Tibial nerve (tissue), 4 donors: Measurements from ENCODE around the gene LYPD8. TPM values are rescaled to one million over a fixed set of nuclear protein-coding genes. Genes with fewer than 3 reads are reported as not detected.

Source experiments
- DNase-seq, 2 donors: peaks; one replicate each; pipeline ENCODE4 v3.0.0-alpha.2; 2019; ENCODE audit warnings: low spot score in 2 of 2
- H3K27ac ChIP-seq, 4 donors: fragments of 200-600 bp; sonication (generic) in 3 of 4; one replicate each; pipeline ENCODE4 v1.5.1; 2017 to 2019; ENCODE audit warnings: mild to moderate bottlenecking in 1 of 4
- H3K27me3 ChIP-seq, 2 donors: fragments of 200-600 bp; sonication (generic) in 1 of 2; one replicate each; pipeline versions ENCODE4 v1.5.1 to v1.6.0; 2017 to 2019
- H3K36me3 ChIP-seq, 3 donors: fragments of 200-600 bp; sonication (generic); one replicate each; pipeline ENCODE4 v1.5.1; 2018 to 2019
- H3K4me1 ChIP-seq, 4 donors: fragments of 200-600 bp; sonication (generic) in 3 of 4; one replicate each; pipeline ENCODE4 v1.5.1; 2017 to 2019
- H3K4me3 ChIP-seq, 4 donors: fragments of 200-600 bp; sonication (generic) in 3 of 4; one replicate each; pipeline ENCODE4 v1.5.1; 2017 to 2019; ENCODE audit warnings: mild to moderate bottlenecking in 1 of 4, moderate library complexity in 1 of 4
- H3K9me3 ChIP-seq, 4 donors: fragments of 200-600 bp; sonication (generic) in 3 of 4; one replicate each; pipeline ENCODE4 v1.5.1; 2017 to 2019
- EP300 ChIP-seq, 2 donors: sonication (generic); formaldehyde crosslinking; IDR thresholded peaks; one replicate each; pipeline ENCODE4 v1.6.1; 2017; ENCODE audit warnings: antibody characterized with exemption in 2 of 2, mild to moderate bottlenecking in 1 of 2
- POLR2A ChIP-seq, 2 donors: fragments of 450-650 bp; IDR thresholded peaks; one replicate each; pipeline ENCODE4 v1.6.1; 2017; ENCODE audit warnings: antibody characterized with exemption in 2 of 2, mild to moderate bottlenecking in 2 of 2, moderate library complexity in 2 of 2
- WGBS, 2 donors: methylation state at CpG; one replicate each; pipeline ENCODE4 v1.1.5; 2018; 5-methylcytosine and 5-hydroxymethylcytosine counted together
- total RNA-seq, 4 donors: library from RNA; depleted of rRNA; stranded (reverse); fragments of >200 nt; gene quantifications; one replicate each; pipeline ENCODE4 v1.1.0, GENCODE V29; 2016
- TF ChIP-seq, protein P1 (sequence below), 5 experiments: fragments of 200-600 bp in 3 of 5; fragments of 450-650 bp in 2 of 5; sonication (generic) in 3 of 5; IDR thresholded peaks; one replicate each; pipeline ENCODE4 v1.5.1; 2016 to 2019; ENCODE audit warnings: antibody characterized with exemption in 5 of 5, mild to moderate bottlenecking in 3 of 5, moderate library complexity in 2 of 5

Gene LYPD8
- total RNA-seq, 4 donors from 2014 or later, result not detected

DNA sequence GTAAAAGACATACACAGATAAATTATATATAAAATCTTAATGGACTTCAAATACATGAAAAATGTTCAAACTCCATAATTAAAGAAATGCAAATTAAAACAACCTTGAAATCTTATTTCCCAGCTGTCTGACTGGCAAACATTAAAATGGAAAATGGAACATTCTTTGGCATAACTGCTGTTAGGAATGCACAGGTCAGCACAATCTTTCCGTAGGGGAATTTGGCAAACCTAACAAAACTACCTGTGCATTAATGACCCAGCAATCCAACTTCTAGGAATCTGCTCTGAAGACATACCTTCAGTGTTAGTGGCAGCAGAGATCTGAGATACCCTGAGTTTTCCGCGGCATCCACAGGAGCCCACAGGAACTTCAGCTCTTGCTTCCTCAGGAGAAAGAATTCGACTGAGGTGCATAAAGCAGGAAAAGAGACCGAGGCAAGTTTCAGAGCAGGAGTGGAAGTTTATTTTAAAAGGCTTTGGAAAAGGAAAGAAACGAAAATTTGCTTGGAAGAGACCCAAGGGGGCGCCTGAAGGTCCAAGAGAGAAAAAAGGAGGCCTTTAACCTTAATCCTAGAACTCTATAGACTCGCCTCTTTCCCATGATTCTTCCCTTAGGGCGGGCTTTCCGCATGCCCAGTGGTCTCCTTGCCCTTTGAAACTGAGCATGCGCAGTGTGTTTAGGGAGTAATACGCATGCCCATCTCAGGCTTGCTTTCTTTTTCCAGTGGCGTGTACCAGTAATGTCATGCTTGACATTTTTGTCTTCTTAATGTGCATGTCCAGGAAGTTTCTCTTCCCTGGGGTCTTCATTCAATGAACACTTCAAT, 24.8 kb downstream of the LYPD8 start:
- DNase-seq, result no peak
- H3K36me3 ChIP-seq, result no peaks in the 10 kb centered on the region
- H3K9me3 ChIP-seq, result peaks cover 0 to 12% (median 0%) of the 10 kb centered on the region in 4 donors
- no peaks in the 10 kb centered on the region for H3K4me1 ChIP-seq
- TF ChIP-seq POLR2A (IDR thresholded peaks at IDR 0.05), result no peak
- TF ChIP-seq, protein P1, sequence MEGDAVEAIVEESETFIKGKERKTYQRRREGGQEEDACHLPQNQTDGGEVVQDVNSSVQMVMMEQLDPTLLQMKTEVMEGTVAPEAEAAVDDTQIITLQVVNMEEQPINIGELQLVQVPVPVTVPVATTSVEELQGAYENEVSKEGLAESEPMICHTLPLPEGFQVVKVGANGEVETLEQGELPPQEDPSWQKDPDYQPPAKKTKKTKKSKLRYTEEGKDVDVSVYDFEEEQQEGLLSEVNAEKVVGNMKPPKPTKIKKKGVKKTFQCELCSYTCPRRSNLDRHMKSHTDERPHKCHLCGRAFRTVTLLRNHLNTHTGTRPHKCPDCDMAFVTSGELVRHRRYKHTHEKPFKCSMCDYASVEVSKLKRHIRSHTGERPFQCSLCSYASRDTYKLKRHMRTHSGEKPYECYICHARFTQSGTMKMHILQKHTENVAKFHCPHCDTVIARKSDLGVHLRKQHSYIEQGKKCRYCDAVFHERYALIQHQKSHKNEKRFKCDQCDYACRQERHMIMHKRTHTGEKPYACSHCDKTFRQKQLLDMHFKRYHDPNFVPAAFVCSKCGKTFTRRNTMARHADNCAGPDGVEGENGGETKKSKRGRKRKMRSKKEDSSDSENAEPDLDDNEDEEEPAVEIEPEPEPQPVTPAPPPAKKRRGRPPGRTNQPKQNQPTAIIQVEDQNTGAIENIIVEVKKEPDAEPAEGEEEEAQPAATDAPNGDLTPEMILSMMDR (IDR thresholded peaks at IDR 0.05), result no peak
- TF ChIP-seq EP300 (IDR thresholded peaks at IDR 0.05), result no peak
- WGBS, 2 donors, result 77 to 78% methylated on average over 13 of the region's 13 CpGs
- no peak overlapping the region for H3K4me3 ChIP-seq
- no peak overlapping the region for H3K27ac ChIP-seq
- no peaks in the 10 kb centered on the region for H3K27me3 ChIP-seq

DNA sequence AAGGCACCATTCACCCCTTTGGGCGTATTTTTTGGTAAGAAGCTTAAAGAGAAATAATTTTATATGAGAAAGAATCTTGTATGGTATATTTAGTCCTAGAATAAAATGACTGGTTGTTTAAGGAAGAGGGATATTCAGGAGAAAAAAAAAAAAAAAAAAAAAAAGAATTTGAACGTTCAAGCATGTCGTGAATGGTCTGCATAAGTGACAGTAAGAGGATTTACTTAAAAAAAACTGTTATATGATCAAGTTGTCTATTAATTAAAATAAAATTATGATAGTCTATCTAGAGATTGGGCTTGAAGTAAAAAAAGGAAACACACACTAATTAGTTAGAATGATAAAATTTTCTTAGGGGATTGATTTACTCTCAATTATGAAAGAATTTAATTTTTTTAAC, 41.3 kb downstream of the LYPD8 start:
- H3K36me3 ChIP-seq, result no peaks in the 10 kb centered on the region
- 41 to 56% methylated on average over 3 of the region's 3 CpGs for WGBS, 2 donors
- TF ChIP-seq, protein P1 (IDR thresholded peaks at IDR 0.05), result no peak
- no peak for TF ChIP-seq POLR2A (IDR thresholded peaks at IDR 0.05)

DNA sequence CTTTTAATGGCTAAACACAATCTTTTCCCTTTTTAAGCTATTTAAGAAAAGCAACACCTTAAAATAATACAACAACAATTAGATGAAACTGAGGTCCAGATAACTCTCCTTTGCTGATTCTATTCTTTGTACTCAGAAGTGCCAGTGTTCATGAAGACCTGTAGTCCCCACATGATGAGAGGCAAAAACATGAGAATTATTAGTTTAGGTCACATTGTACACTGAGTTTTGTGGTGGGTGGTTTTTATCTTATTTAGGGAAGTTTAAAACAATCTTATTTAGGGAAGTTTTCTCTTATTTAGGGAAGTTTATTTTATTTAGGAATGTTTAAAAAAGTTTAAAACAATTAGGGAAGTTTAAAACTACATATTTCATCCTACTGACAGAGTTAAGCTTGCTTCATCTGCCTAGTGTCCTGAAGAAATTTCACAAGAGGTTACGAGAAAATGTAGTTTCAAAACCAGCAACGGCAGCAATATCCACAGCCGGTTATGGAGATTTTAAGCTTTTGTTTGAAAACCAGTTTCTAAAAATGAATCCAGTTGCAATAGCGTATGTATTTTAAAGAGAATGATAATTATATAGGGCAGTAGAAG, 45.2 kb downstream of the LYPD8 start:
- no peaks in the 10 kb centered on the region for H3K4me1 ChIP-seq
- no peak for DNase-seq
- WGBS, 2 donors, result 75 to 76% methylated on average over 4 of the region's 4 CpGs

More for the DNA sequence above, 41.3 kb downstream of the LYPD8 start:
- H3K4me1 ChIP-seq, result no peaks in the 10 kb centered on the region
- peaks cover 0 to 6% (median 1%) of the 10 kb centered on the region in 4 donors for H3K9me3 ChIP-seq
- H3K4me3 ChIP-seq, result no peak overlapping the region
- DNase-seq, result no peak
- no peaks in the 10 kb centered on the region for H3K27me3 ChIP-seq
- H3K27ac ChIP-seq, result no peak overlapping the region

DNA sequence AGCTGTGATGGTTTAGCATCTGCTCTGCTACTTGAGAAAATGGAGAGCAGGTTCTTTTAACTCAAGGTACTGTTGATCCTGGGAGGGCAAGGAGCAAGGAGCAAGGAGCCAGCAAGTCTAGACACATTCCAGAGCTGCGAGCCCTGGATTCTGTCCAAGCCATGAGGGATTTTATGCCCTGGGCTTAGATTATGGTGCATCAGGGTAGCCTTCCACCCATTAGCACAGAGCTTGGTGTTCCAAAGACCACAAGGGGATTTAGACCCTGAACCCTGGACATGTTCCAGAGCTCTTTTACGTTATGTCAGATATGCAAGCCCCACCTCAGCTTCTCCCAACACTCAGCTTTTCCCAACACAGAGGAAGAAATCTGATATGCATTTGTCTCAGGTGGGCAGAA, 51.0 kb downstream of the LYPD8 start:
- WGBS, 2 donors, result 35 to 67% methylated on average over 2 of the region's 2 CpGs

More for the DNA sequence above, 45.2 kb downstream of the LYPD8 start:
- H3K27me3 ChIP-seq, result no peaks in the 10 kb centered on the region
- H3K27ac ChIP-seq, result no peak overlapping the region
- no peaks in the 10 kb centered on the region for H3K36me3 ChIP-seq
- H3K9me3 ChIP-seq, result peaks cover 0 to 6% (median 0%) of the 10 kb centered on the region in 4 donors
- TF ChIP-seq, protein P1 (IDR thresholded peaks at IDR 0.05), result no peak
- no peak for TF ChIP-seq POLR2A (IDR thresholded peaks at IDR 0.05)
- TF ChIP-seq EP300 (IDR thresholded peaks at IDR 0.05), result peak in 1 of 2 donors; percentile 68
- H3K4me3 ChIP-seq, result no peak overlapping the region

More for the DNA sequence above, 51.0 kb downstream of the LYPD8 start:
- Histone ChIP-seq H3K4me3 (no peak overlapping the region), H3K4me1 (no peaks in the 10 kb centered on the region), H3K9me3 (no peaks in the 10 kb centered on the region), H3K27me3 (no peaks in the 10 kb centered on the region), H3K27ac (no peak overlapping the region), H3K36me3 (no peaks in the 10 kb centered on the region)
- TF ChIP-seq EP300 (IDR thresholded peaks at IDR 0.05) (no peak), POLR2A (IDR thresholded peaks at IDR 0.05) (no peak)
- TF ChIP-seq, protein P1 (IDR thresholded peaks at IDR 0.05), result no peak
- DNase-seq, result no peak
